Heart left ventricle (tissue), 13 donors: ENCODE measurements around the gene ZBTB34.

Experiments
- POLR2A ChIP-seq, 2 donors: fragments of 450-650 bp; IDR thresholded peaks; one replicate each; pipeline ENCODE4 v1.6.1; 2017; ENCODE audit warnings: antibody characterized with exemption in 2 of 2, mild to moderate bottlenecking in 2 of 2, moderate library complexity in 2 of 2
- TF ChIP-seq, protein P1 (sequence below), 12 donors: fragments of 200-600 bp; sonication (generic) in 4 of 12; IDR thresholded peaks; one replicate each; pipeline versions ENCODE4 v1.5.0 to v1.8.0; 2018 to 2022; ENCODE audit warnings: antibody characterized with exemption in 12 of 12, mild to moderate bottlenecking in 5 of 12
- donor health status: ischemic (EF 13 %, LVEDD 7.1; RV severe dilation, severe dysfunction).
- donor health status: DM: no; HTN: yes; CAD: no.
- donor health status: DM: no; HTN: no; CAD: no.
- donor health status: ischemic (EF 25% LVEDD 6.9; RV normal size, moderate dysfunction).
- donor health status: ischemic (EF 25% LVEDD 5.7; RV mildly dilated, moderate dysfunction).
- donor health status: ischemic (EF 35%, LVEDD 5.7; RV mildly dilated, moderate dysfunction).
- donor health status: nonischemic (EF 11% LVEDD 7.7; RV severe dilation, severe dysfunction).
- donor health status: DM: yes; HTN: yes; CAD: no.
- donor health status: PGD.
- donor health status: ischemic (EF 29% LVEDD 5.4; RV normal size, mild dysfunction).
- donor health status: nonischemic (EF 23%, LVEDD 6.1; RV moderate dilation, normal function).

DNA sequence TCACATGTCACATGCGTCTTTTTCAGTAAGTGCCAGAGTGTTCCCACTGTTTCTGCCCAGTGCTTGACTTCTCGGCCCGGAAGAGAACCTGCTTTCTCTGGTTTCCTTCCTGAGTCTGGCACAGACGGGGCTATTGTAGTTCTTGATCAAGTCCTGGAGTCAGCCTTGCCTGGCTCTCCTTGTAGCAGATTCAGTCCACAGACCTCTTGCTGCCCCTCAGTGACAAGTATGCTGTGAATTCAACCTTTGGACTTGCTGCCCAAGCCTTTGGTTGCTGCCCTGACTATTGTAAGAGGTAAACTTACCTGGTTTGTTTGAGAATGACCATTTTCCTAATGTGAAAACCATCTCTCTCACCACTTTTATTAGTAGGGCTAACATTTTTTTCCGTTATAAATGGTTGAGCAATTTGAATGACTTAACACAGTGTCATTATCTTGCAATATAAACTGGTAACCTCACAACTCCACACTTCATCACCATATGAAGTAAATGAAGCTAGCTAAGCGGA is 24.7 kb downstream of the ZBTB34 start:
- TF ChIP-seq POLR2A (IDR thresholded peaks at IDR 0.05), result no peak
- TF ChIP-seq, protein P1, sequence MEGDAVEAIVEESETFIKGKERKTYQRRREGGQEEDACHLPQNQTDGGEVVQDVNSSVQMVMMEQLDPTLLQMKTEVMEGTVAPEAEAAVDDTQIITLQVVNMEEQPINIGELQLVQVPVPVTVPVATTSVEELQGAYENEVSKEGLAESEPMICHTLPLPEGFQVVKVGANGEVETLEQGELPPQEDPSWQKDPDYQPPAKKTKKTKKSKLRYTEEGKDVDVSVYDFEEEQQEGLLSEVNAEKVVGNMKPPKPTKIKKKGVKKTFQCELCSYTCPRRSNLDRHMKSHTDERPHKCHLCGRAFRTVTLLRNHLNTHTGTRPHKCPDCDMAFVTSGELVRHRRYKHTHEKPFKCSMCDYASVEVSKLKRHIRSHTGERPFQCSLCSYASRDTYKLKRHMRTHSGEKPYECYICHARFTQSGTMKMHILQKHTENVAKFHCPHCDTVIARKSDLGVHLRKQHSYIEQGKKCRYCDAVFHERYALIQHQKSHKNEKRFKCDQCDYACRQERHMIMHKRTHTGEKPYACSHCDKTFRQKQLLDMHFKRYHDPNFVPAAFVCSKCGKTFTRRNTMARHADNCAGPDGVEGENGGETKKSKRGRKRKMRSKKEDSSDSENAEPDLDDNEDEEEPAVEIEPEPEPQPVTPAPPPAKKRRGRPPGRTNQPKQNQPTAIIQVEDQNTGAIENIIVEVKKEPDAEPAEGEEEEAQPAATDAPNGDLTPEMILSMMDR (IDR thresholded peaks at IDR 0.05), result no peak
